MG63 (cell line): Measurements from ENCODE around the gene KCNMB2. TPM values are rescaled to one million over a fixed set of nuclear protein-coding genes. Genes with fewer than 3 reads are reported as not detected.
"Not testable (repeated sequence)": the region's sequence is repeated elsewhere in the genome, so short reads cannot be mapped to it uniquely, and the experiment has no call there.

Experiments
- DNase-seq: peaks from one replicate; pipeline ENCODE4 v3.0.0-alpha.2; 2020
- H3K27me3 ChIP-seq: fragments of 250-450 bp; sonication (Bioruptor Pico); 2 replicates; pipeline ENCODE4 v1.5.1; 2020; ENCODE audit warnings: mild to moderate bottlenecking, moderate library complexity
- H3K36me3 ChIP-seq: fragments of 250-450 bp; sonication (Bioruptor Pico); 2 replicates; pipeline ENCODE4 v1.5.1; 2020; ENCODE audit warnings: mild to moderate bottlenecking, moderate library complexity
- H3K4me3 ChIP-seq: fragments of 250-450 bp; sonication (Bioruptor Pico); 2 replicates; pipeline ENCODE4 v1.5.1; 2020; ENCODE audit warnings: mild to moderate bottlenecking, moderate library complexity
- H3K9me3 ChIP-seq: fragments of 250-450 bp; sonication (Bioruptor Pico); 2 replicates; pipeline ENCODE4 v1.5.1; 2020; ENCODE audit warnings: mild to moderate bottlenecking, moderate library complexity
- total RNA-seq: library from RNA; depleted of rRNA; stranded (reverse); fragments of >200 nt; shearing (Covaris generic); gene quantifications from 2 replicates; pipeline ENCODE4 v1.2.3, GENCODE V29; 2014; ENCODE audit warnings: low replicate concordance

KCNMB2 gene
- total RNA-seq, 1 experiment from 2014 or later = not detected

- Histone ChIP-seq H3K4me3 (no peak overlapping the region), H3K36me3 (no peaks in the 10 kb centered on the region), H3K9me3 (no peaks in the 10 kb centered on the region), H3K27me3 (no peaks in the 10 kb centered on the region)
- DNase-seq = no peak
These were observed 9.8 kb downstream of the KCNMB2 start for GRCh38 chr3:178546079-178546478.

DNA sequence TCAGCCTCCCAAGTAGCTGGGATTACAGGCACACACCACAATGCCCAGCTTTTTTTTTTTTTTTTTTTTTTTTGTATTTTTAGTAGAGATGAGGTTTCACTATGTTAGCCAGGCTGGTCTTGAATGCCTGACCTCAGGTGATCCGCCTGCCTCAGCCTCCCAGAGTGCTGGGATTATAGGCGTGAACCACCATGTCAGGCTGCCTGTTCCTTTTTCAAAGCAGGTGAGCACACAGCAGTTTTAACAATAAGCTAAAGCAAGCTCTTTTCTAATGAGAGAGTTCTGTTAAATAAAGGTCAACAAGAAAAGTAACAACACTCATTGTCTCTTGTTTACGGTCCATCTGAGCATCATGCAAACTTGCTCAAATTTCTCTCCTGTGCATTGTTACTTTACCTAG, 13.2 kb downstream of the KCNMB2 start:
- DNase-seq, H3K27me3 ChIP-seq, H3K4me3 ChIP-seq, H3K36me3 ChIP-seq, H3K9me3 ChIP-seq: not testable (repeated sequence)

DNA sequence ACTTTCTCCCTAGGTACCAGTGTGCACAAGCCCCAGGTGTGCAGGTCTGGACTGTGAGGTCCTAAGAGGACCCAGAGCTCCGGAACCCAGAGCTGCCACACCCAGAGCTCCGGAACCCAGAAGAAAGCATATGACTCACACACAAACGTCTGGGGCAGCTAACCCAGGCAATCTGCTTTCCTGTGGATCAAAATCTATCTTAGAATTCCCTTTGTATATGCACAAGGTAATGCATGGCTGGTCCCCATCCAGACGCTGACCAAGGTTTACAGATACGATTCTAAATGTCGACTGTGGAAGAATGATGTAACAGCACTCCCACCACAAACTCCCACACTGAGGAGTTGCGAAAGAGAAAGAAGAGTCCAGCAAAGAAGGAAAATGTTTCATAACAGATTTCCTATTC, 15.7 kb downstream of the KCNMB2 start:
- Histone ChIP-seq H3K9me3 (no peaks in the 10 kb centered on the region), H3K27me3 (no peaks in the 10 kb centered on the region), H3K36me3 (no peaks in the 10 kb centered on the region), H3K4me3 (no peak overlapping the region)
- DNase-seq = peak; percentile 44

DNA sequence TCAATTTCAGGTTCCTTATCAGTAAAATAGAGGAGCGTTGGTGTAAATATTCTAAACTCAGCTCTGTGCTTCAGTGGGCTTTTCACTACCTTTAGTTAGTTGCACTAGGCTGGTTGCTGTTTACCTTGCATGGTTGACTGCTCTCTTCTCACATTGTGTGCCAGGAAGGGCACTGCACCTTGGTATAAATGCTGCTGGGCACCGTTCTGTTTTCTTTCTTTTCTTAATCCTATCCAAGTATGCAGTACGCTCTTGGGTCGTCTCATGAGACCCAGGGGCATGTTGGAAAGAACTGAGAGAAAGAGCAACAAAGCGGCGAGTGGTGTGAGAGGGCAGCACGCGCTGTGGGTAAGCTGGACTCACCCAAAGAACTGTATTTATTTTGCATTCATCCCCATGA, 22.4 kb downstream of the KCNMB2 start:
- no peak overlapping the region for H3K4me3 ChIP-seq
- H3K9me3 ChIP-seq = no peaks in the 10 kb centered on the region
- no peaks in the 10 kb centered on the region for H3K27me3 ChIP-seq
- no peaks in the 10 kb centered on the region for H3K36me3 ChIP-seq
- DNase-seq = no peak

DNA sequence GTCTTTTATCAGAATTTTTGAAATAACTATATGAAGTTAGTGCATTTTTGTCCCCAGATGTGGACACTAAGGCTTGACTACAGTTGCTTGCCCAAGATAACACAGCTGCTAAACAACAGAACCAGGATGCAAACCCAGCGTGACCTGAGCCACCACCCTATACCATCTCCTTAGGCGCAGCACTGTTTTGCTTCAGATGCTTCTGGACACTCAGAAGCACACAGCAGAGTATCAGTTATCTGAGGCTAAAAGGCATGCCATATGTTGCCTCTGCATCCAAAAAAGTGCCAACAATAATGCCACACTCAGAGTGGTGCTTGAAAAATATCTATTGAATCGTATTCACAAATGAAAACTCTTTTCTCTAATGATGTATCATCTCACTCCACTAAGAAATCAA, 24.5 kb downstream of the KCNMB2 start:
- DNase-seq = no peak
- no peaks in the 10 kb centered on the region for H3K9me3 ChIP-seq
- H3K27me3 ChIP-seq = no peaks in the 10 kb centered on the region
- no peaks in the 10 kb centered on the region for H3K36me3 ChIP-seq
- no peak overlapping the region for H3K4me3 ChIP-seq

GRCh38 chr3:178561239-178561638, 25.0 kb downstream of the KCNMB2 start:
- no peaks in the 10 kb centered on the region for H3K36me3 ChIP-seq
- no peaks in the 10 kb centered on the region for H3K27me3 ChIP-seq
- DNase-seq = no peak
- H3K9me3 ChIP-seq = no peaks in the 10 kb centered on the region
- no peak overlapping the region for H3K4me3 ChIP-seq

DNA sequence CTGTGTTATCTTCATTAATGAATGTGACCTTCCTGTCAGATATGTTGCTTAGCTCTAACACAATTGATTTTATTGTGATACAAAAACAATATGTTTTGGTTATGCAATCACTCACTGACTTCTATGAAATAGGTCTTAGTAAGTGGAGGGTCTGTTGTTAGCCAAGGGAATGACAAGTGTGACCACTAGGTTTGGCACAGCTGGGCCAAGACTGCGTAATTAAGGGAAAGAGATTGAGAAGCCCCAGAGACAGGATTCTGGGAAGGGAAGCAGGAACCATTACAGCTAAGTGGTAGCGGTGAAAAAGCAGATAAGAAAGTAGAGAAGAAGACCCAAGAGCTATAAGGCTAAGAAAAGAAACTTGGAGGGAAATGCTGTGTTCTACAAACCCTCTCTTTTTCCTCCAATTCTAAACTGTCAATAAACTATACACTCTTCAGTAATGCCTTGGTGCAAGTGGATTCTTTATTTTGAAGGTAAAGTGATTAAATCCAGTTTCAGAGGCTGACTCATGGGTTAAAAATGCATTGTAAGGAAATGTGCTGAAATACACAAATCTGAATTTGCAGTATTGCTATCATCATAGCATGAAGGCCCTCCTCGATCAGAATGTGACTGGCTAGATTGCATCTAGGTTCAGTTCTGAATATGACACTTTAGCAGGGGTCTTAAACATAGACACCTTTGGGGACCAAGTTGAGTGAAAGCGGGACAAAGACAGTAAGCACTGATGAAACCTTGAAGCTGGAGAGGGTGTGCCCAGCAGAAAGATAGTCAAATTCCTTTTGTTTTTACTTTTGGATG, 26.1 kb downstream of the KCNMB2 start:
- no peak for DNase-seq
- H3K9me3 ChIP-seq = no peaks in the 10 kb centered on the region
- no peak overlapping the region for H3K4me3 ChIP-seq
- no peaks in the 10 kb centered on the region for H3K27me3 ChIP-seq
- no peaks in the 10 kb centered on the region for H3K36me3 ChIP-seq

- DNase-seq = no peak
- no peaks in the 10 kb centered on the region for H3K27me3 ChIP-seq
- H3K36me3 ChIP-seq = no peaks in the 10 kb centered on the region
- no peak overlapping the region for H3K4me3 ChIP-seq
- no peaks in the 10 kb centered on the region for H3K9me3 ChIP-seq
These were observed 26.7 kb downstream of the KCNMB2 start for GRCh38 chr3:178562947-178563232.

GRCh38 chr3:178567611-178568010, 31.4 kb downstream of the KCNMB2 start:
- H3K36me3 ChIP-seq = no peaks in the 10 kb centered on the region
- no peaks in the 10 kb centered on the region for H3K9me3 ChIP-seq
- H3K27me3 ChIP-seq = no peaks in the 10 kb centered on the region
- H3K4me3 ChIP-seq = no peak overlapping the region
- DNase-seq = no peak

- peak; percentile 62 for DNase-seq
- Histone ChIP-seq H3K9me3 (no peaks in the 10 kb centered on the region), H3K36me3 (no peaks in the 10 kb centered on the region), H3K27me3 (no peaks in the 10 kb centered on the region), H3K4me3 (no peak overlapping the region)
These were observed 32.0 kb downstream of the KCNMB2 start for GRCh38 chr3:178568155-178568731.

- no peaks in the 10 kb centered on the region for H3K9me3 ChIP-seq
- no peak for DNase-seq
- H3K36me3 ChIP-seq = no peaks in the 10 kb centered on the region
- H3K27me3 ChIP-seq = no peaks in the 10 kb centered on the region
- no peak overlapping the region for H3K4me3 ChIP-seq
These were observed 32.7 kb downstream of the KCNMB2 start for GRCh38 chr3:178568911-178569310.

GRCh38 chr3:178569826-178570225, 33.6 kb downstream of the KCNMB2 start:
- Histone ChIP-seq H3K4me3 (no peak overlapping the region), H3K36me3 (no peaks in the 10 kb centered on the region), H3K9me3 (no peaks in the 10 kb centered on the region), H3K27me3 (no peaks in the 10 kb centered on the region)
- DNase-seq = no peak

DNA sequence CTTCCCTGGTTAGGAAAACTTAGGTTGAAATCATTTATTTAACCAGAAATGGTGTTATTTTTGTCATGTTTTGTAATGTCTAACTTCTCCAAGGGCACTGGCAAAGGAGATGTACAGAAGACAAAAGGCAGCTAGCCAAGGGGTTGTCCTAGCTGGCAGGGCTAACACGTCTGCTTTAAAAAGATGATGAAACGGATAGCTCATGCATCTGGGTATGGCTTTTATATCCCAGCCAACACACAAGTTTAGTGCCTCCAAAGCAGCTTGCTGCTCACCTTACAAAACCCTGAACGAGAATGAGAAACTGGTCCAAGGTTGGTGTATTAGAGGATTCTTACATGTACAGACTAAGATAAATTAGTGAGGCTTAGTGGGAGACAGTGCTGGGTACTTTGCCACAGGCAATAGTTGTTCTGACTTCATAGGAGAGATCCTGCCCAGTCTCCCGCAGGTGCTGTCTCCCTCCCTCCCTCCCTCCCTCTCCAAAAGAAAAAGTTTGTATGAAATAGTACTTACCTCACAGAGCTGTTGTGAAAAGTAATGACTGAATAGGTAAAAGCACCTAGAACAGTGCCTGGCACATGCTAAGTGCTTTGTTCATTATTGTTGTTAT, 47.8 kb downstream of the KCNMB2 start:
- H3K27me3 ChIP-seq = peaks cover 2% of the 10 kb centered on the region; the same call in 1 of the 2 replicates
- H3K9me3 ChIP-seq = peaks cover 4% of the 10 kb centered on the region; the same call in 1 of the 2 replicates
- DNase-seq = peak; percentile 26
- no peak overlapping the region for H3K4me3 ChIP-seq
- H3K36me3 ChIP-seq = no peaks in the 10 kb centered on the region

- Histone ChIP-seq H3K4me3 (no peak overlapping the region), H3K9me3 (0 out of 2 replicates have a peak, but pooled peaks cover 2% of the 10 kb centered on the region), H3K36me3 (no peaks in the 10 kb centered on the region), H3K27me3 (peaks cover 2% of the 10 kb centered on the region; the same call in 1 of the 2 replicates)
- DNase-seq = no peak
These were observed 48.6 kb downstream of the KCNMB2 start for GRCh38 chr3:178584722-178585380.

GRCh38 chr3:178585454-178585853, 49.2 kb downstream of the KCNMB2 start:
- no peak for DNase-seq
- no peaks in the 10 kb centered on the region for H3K36me3 ChIP-seq
- no peak overlapping the region for H3K4me3 ChIP-seq
- H3K27me3 ChIP-seq = peaks cover 2% of the 10 kb centered on the region; the same call in 1 of the 2 replicates
- 0 out of 2 replicates have a peak, but pooled peaks cover 2% of the 10 kb centered on the region for H3K9me3 ChIP-seq

DNA sequence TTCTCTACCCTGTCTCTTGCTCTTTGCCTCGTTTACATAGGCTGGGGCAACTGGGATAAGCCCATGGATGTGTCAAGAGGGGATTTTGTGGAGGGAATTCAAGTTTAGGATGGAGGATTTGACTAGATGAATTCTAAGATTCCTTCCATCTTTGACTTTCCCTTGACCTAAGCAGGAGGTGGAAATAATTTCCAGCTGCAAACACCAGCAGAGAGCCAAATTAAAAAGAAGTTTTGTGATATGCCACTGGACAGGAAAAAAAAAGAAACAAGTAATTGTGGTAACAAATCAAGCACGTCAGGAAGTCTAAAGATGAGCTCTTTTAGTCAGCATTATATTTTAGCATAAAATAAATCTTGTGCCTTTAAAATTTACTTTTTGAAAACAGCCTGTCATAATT, 49.8 kb downstream of the KCNMB2 start:
- Histone ChIP-seq H3K4me3 (no peak overlapping the region), H3K36me3 (no peaks in the 10 kb centered on the region), H3K9me3 (0 out of 2 replicates have a peak, but pooled peaks cover 2% of the 10 kb centered on the region), H3K27me3 (peaks cover 2% of the 10 kb centered on the region; the same call in 1 of the 2 replicates)
- DNase-seq = no peak

- no peak for DNase-seq
- H3K9me3 ChIP-seq = no peaks in the 10 kb centered on the region
- H3K36me3 ChIP-seq = no peaks in the 10 kb centered on the region
- no peaks in the 10 kb centered on the region for H3K27me3 ChIP-seq
- no peak overlapping the region for H3K4me3 ChIP-seq
These were observed 52.4 kb downstream of the KCNMB2 start for GRCh38 chr3:178588628-178589027.
